Neural cell (in vitro differentiated cells): ENCODE data around the gene ZNF19. TPM values are rescaled to one million over a fixed set of nuclear protein-coding genes. Genes with fewer than 3 reads are reported as not detected.

ENCODE experiments used
- H2AFZ ChIP-seq: fragments of 200-600, 300-800 bp; sonication (generic), shearing (Covaris generic); 2 replicates; pipeline ENCODE4 v1.6.0; 2014; ENCODE audit warnings: low read depth, mild to moderate bottlenecking, antibody characterized with exemption, low read length, moderate library complexity
- H3F3A ChIP-seq: fragments of 200-600 bp; shearing (Covaris generic); 2 replicates; pipeline ENCODE4 v1.6.1; 2016; ENCODE audit warnings: mild to moderate bottlenecking, moderate library complexity, mixed read lengths, antibody characterized with exemption, low read length; ENCODE audit not compliant: insufficient read depth, poor library complexity, severe bottlenecking
- H3K27ac ChIP-seq: fragments of 200-600, 300-800 bp; sonication (generic), shearing (Covaris generic); 2 replicates; pipeline ENCODE4 v1.5.1; 2014; ENCODE audit warnings: mild to moderate bottlenecking, low read length, moderate library complexity
- H3K27me3 ChIP-seq: fragments of 300-800, 200-600 bp; sonication (generic), shearing (Covaris generic); 2 replicates; pipeline ENCODE4 v1.6.0; 2014; ENCODE audit warnings: mild to moderate bottlenecking, low read depth, low read length, moderate library complexity; ENCODE audit not compliant: insufficient read depth
- H3K36me3 ChIP-seq: fragments of 300-800, 200-600 bp; sonication (generic), shearing (Covaris generic); 2 replicates; pipeline ENCODE4 v1.5.1; 2014; ENCODE audit warnings: mild to moderate bottlenecking, antibody characterized with exemption, low read length, moderate library complexity; ENCODE audit not compliant: insufficient read depth
- H3K4me2 ChIP-seq: fragments of 300-800, 200-600 bp; sonication (generic), shearing (Covaris generic); 2 replicates; pipeline ENCODE4 v1.6.0; 2014; ENCODE audit warnings: mild to moderate bottlenecking, low read length
- H3K4me3 ChIP-seq: fragments of 300-800, 200-600 bp; sonication (generic), shearing (Covaris generic); 2 replicates; pipeline ENCODE4 v1.5.1; 2014; ENCODE audit warnings: mild to moderate bottlenecking, low read length, moderate library complexity
- H3K79me2 ChIP-seq: fragments of 200-600 bp; shearing (Covaris generic); replicated peaks from 2 replicates; pipeline ENCODE4 v1.6.0; 2014; ENCODE audit warnings: mild to moderate bottlenecking, low read length, moderate library complexity; ENCODE audit not compliant: insufficient read depth
- H3K9ac ChIP-seq: fragments of 300-800, 200-600 bp; sonication (generic), shearing (Covaris generic); 2 replicates; pipeline ENCODE4 v1.6.1; 2016; ENCODE audit warnings: mild to moderate bottlenecking, low read length, mixed read lengths
- H3K9me2 ChIP-seq: fragments of 200-600 bp; shearing (Covaris generic); 2 replicates; pipeline ENCODE4 v1.6.1; 2016; ENCODE audit warnings: mild to moderate bottlenecking, low read length, mixed read lengths; ENCODE audit not compliant: insufficient read depth
- H3K9me3 ChIP-seq: fragments of 200-600, 300-800 bp; sonication (generic), shearing (Covaris generic); 2 replicates; pipeline ENCODE4 v1.6.1; 2016; ENCODE audit warnings: mild to moderate bottlenecking, mixed run types, low read length, moderate library complexity, mixed read lengths
- H4K20me1 ChIP-seq: fragments of 200-600 bp; shearing (Covaris generic); 2 replicates; pipeline ENCODE4 v1.6.1; 2016; ENCODE audit warnings: mild to moderate bottlenecking, mixed run types; ENCODE audit not compliant: insufficient read depth
- EP300 ChIP-seq: fragments of 450-650 bp; conservative IDR thresholded peaks from 2 replicates; pipeline ENCODE4 v1.6.1; 2014; ENCODE audit warnings: antibody characterized with exemption, mild to moderate bottlenecking, moderate library complexity; ENCODE audit not compliant: poor library complexity, severe bottlenecking
- EZH2 ChIP-seq: fragments of 200-600, 300-800 bp; shearing (Covaris generic), sonication (generic); IDR thresholded peaks from 2 replicates; pipeline ENCODE4 v1.6.1; 2014; ENCODE audit warnings: antibody characterized with exemption, low read length, borderline replicate concordance, mild to moderate bottlenecking; ENCODE audit not compliant: insufficient read depth, poor library complexity, severe bottlenecking
- MXI1 ChIP-seq: fragments of 450-650 bp; conservative IDR thresholded peaks from 2 replicates; pipeline ENCODE4 v1.6.1; 2014; ENCODE audit warnings: antibody characterized with exemption, mild to moderate bottlenecking; ENCODE audit not compliant: poor library complexity, severe bottlenecking
- POLR2AphosphoS5 ChIP-seq: IDR thresholded peaks from 2 replicates; pipeline ENCODE4 v1.6.1; 2012
- RAD21 ChIP-seq: fragments of 450-650 bp; conservative IDR thresholded peaks from 2 replicates; pipeline ENCODE4 v1.6.1; 2014; ENCODE audit warnings: antibody characterized with exemption, mild to moderate bottlenecking, moderate library complexity
- SMC3 ChIP-seq: fragments of 450-650 bp; conservative IDR thresholded peaks from 2 replicates; pipeline ENCODE4 v1.6.1; 2014; ENCODE audit warnings: antibody characterized with exemption, mild to moderate bottlenecking, moderate library complexity; ENCODE audit not compliant: poor library complexity
- TAF1 ChIP-seq: IDR thresholded peaks from 2 replicates; pipeline ENCODE4 v1.6.1; 2012; ENCODE audit warnings: low read depth
- polyA plus RNA-seq: library from polyadenylated mRNA; depleted of rRNA; stranded (reverse); fragments of >200 nt; gene quantifications from 2 replicates; pipeline ENCODE4 v1.2.3, GENCODE V29; 2014
- TF ChIP-seq, protein P1 (sequence below): fragments of 450-650 bp; IDR thresholded peaks from 2 replicates; pipeline ENCODE4 v1.5.1; 2014; ENCODE audit warnings: antibody characterized with exemption, mild to moderate bottlenecking, moderate library complexity; ENCODE audit not compliant: poor library complexity, severe bottlenecking
- TF ChIP-seq, protein P2 (sequence below): IDR thresholded peaks from 2 replicates; pipeline ENCODE4 v1.6.1; 2012; ENCODE audit warnings: borderline replicate concordance

Gene ZNF19
- polyA plus RNA-seq, 1 donor from 2014 or later: 6.6 TPM

GRCh38 chr16:71460941-71461340, 28.2 kb downstream of the ZNF19 start:
- Histone ChIP-seq H2AFZ (no peak overlapping the region), H3K9me2 (no peaks in the 10 kb centered on the region), H3K36me3 (no peaks in the 10 kb centered on the region), H3F3A (no peaks in the 10 kb centered on the region), H4K20me1 (no peaks in the 10 kb centered on the region), H3K27ac (no peak overlapping the region), H3K4me2 (peak overlapping the region; percentile 73), H3K9me3 (no peaks in the 10 kb centered on the region), H3K4me3 (peak overlapping the region; percentile 91), H3K27me3 (no peaks in the 10 kb centered on the region), H3K9ac (peak overlapping the region; percentile 95), H3K79me2 (peaks cover 27% of the 10 kb centered on the region)
- TF ChIP-seq EP300: no peak
- no peak for TF ChIP-seq SMC3
- no peak for TF ChIP-seq TAF1
- TF ChIP-seq EZH2: no peak
- TF ChIP-seq MXI1: no peak
- TF ChIP-seq, protein P1, sequence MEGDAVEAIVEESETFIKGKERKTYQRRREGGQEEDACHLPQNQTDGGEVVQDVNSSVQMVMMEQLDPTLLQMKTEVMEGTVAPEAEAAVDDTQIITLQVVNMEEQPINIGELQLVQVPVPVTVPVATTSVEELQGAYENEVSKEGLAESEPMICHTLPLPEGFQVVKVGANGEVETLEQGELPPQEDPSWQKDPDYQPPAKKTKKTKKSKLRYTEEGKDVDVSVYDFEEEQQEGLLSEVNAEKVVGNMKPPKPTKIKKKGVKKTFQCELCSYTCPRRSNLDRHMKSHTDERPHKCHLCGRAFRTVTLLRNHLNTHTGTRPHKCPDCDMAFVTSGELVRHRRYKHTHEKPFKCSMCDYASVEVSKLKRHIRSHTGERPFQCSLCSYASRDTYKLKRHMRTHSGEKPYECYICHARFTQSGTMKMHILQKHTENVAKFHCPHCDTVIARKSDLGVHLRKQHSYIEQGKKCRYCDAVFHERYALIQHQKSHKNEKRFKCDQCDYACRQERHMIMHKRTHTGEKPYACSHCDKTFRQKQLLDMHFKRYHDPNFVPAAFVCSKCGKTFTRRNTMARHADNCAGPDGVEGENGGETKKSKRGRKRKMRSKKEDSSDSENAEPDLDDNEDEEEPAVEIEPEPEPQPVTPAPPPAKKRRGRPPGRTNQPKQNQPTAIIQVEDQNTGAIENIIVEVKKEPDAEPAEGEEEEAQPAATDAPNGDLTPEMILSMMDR: no peak
- TF ChIP-seq, protein P2, sequence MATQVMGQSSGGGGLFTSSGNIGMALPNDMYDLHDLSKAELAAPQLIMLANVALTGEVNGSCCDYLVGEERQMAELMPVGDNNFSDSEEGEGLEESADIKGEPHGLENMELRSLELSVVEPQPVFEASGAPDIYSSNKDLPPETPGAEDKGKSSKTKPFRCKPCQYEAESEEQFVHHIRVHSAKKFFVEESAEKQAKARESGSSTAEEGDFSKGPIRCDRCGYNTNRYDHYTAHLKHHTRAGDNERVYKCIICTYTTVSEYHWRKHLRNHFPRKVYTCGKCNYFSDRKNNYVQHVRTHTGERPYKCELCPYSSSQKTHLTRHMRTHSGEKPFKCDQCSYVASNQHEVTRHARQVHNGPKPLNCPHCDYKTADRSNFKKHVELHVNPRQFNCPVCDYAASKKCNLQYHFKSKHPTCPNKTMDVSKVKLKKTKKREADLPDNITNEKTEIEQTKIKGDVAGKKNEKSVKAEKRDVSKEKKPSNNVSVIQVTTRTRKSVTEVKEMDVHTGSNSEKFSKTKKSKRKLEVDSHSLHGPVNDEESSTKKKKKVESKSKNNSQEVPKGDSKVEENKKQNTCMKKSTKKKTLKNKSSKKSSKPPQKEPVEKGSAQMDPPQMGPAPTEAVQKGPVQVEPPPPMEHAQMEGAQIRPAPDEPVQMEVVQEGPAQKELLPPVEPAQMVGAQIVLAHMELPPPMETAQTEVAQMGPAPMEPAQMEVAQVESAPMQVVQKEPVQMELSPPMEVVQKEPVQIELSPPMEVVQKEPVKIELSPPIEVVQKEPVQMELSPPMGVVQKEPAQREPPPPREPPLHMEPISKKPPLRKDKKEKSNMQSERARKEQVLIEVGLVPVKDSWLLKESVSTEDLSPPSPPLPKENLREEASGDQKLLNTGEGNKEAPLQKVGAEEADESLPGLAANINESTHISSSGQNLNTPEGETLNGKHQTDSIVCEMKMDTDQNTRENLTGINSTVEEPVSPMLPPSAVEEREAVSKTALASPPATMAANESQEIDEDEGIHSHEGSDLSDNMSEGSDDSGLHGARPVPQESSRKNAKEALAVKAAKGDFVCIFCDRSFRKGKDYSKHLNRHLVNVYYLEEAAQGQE: no peak
- TF ChIP-seq RAD21: no peak

GRCh38 chr16:71460236-71460635, 28.9 kb downstream of the ZNF19 start:
- H2AFZ ChIP-seq: no peak overlapping the region
- H3K36me3 ChIP-seq: no peaks in the 10 kb centered on the region
- peaks cover 27% of the 10 kb centered on the region for H3K79me2 ChIP-seq
- H4K20me1 ChIP-seq: no peaks in the 10 kb centered on the region
- peak overlapping the region; percentile 73 for H3K4me2 ChIP-seq
- H3K4me3 ChIP-seq: peak overlapping the region; percentile 91
- no peaks in the 10 kb centered on the region for H3K9me3 ChIP-seq
- H3F3A ChIP-seq: no peaks in the 10 kb centered on the region
- no peak overlapping the region for H3K27ac ChIP-seq
- H3K9me2 ChIP-seq: no peaks in the 10 kb centered on the region
- no peak overlapping the region for H3K9ac ChIP-seq
- TF ChIP-seq POLR2AphosphoS5: no peak
- no peak for TF ChIP-seq EP300
- TF ChIP-seq EZH2: no peak
- TF ChIP-seq SMC3: no peak
- no peak for TF ChIP-seq MXI1
- TF ChIP-seq, protein P1: no peak
- TF ChIP-seq, protein P2: no peak
- TF ChIP-seq RAD21: no peak
- TF ChIP-seq TAF1: no peak
- no peaks in the 10 kb centered on the region for H3K27me3 ChIP-seq
